Measurements from ENCODE around the gene DCST1.
A peak's percentile ranks its signal among the peaks of the same experiment; 100 is the strongest.

DCST1 gene

GRCh38 chr1:155072531-155073289 is 39.1 kb downstream of the DCST1 start:
- no peak for DNase-seq (ENCODE audit: low read depth in 2 of 2)

- DNase-seq (ENCODE audit: low read depth in 2 of 2), result no peak
These were observed 40.0 kb downstream of the DCST1 start for GRCh38 chr1:155073377-155074242.

- DNase-seq (ENCODE audit: low read depth in 2 of 2), result no peak
These were observed 41.9 kb downstream of the DCST1 start for GRCh38 chr1:155075535-155075934.

- no peak for DNase-seq (ENCODE audit: low read depth in 2 of 2)
These were observed 42.7 kb downstream of the DCST1 start for GRCh38 chr1:155076371-155076770.

- no peak for DNase-seq (ENCODE audit: low read depth in 2 of 2)
These were observed 43.7 kb downstream of the DCST1 start for GRCh38 chr1:155077346-155077745.

- no peak for DNase-seq (ENCODE audit: low read depth in 2 of 2)
These were observed 44.3 kb downstream of the DCST1 start for GRCh38 chr1:155077758-155078445.

- no peak for DNase-seq (ENCODE audit: low read depth in 2 of 2)
These were observed 45.0 kb downstream of the DCST1 start, which contains the start of gene EFNA3 for GRCh38 chr1:155078469-155079209. TSS of gene EFNA3 (plus strand) at chr1:155078837. CDS start at chr1:155078942, 105 bp downstream.

- DNase-seq (ENCODE audit: low read depth in 2 of 2), result no peak
These were observed 45.5 kb downstream of the DCST1 start for GRCh38 chr1:155079210-155079486.

GRCh38 chr1:155079487-155080311 is 46.1 kb downstream of the DCST1 start:
- no peak for DNase-seq (ENCODE audit: low read depth in 2 of 2)

GRCh38 chr1:155080312-155081228 is 46.9 kb downstream of the DCST1 start:
- no peak for DNase-seq (ENCODE audit: low read depth in 2 of 2)

- DNase-seq (ENCODE audit: low read depth in 2 of 2), result no peak
These were observed 48.1 kb downstream of the DCST1 start for GRCh38 chr1:155081472-155082300.

GRCh38 chr1:155082301-155083051 is 48.9 kb downstream of the DCST1 start:
- DNase-seq (ENCODE audit: low read depth in 2 of 2), result no peak

- DNase-seq (ENCODE audit: low read depth in 2 of 2), result no peak
These were observed 49.5 kb downstream of the DCST1 start for GRCh38 chr1:155083052-155083541.

- no peak for DNase-seq (ENCODE audit: low read depth in 2 of 2)
These were observed 50.5 kb downstream of the DCST1 start for GRCh38 chr1:155083865-155084721.

GRCh38 chr1:155084722-155085503 is 51.3 kb downstream of the DCST1 start:
- peak; percentile 82 for DNase-seq (ENCODE audit: low read depth in 2 of 2)

- DNase-seq (ENCODE audit: low read depth in 2 of 2), result no peak
These were observed 52.0 kb downstream of the DCST1 start for GRCh38 chr1:155085504-155086127.
